ENCODE data around the gene SNX27. TPM values are rescaled to one million over a fixed set of nuclear protein-coding genes. Genes with fewer than 3 reads are reported as not detected.

Gene SNX27
- total and polyA plus RNA-seq, 2 donors (not counting 3 experiments of a cell fraction or from before 2014, with no cell fraction given) = 8.1 to 24.9 TPM

GRCh38 chr1:151606384-151606783, 5.5 kb upstream of the SNX27 start:
- Histone ChIP-seq H3K27ac (ENCODE audit: insufficient read depth, low read depth, low read length) (no peak overlapping the region), H3K4me1 (ENCODE audit: control insufficient read depth, extremely low read depth, insufficient read depth, low read length) (no peaks in the 10 kb centered on the region), H3K27me3 (ENCODE audit: control insufficient read depth in 2 of 2, insufficient read depth in 2 of 2, low read length in 2 of 2) (peaks cover 0 to 2% of the 10 kb centered on the region in 2 experiments), H3K9me3 (replicated peaks; ENCODE audit: control insufficient read depth, insufficient read depth, low read length) (no peaks in the 10 kb centered on the region), H2AFZ (ENCODE audit: low read depth, low read length) (no peak overlapping the region), H3K9me1 (replicated peaks; ENCODE audit: control insufficient read depth, extremely low read depth, insufficient read depth, low read length) (no peaks in the 10 kb centered on the region), H3K4me3 (replicated peaks in 1 of 3; ENCODE audit: insufficient read depth in 1 of 3, low read depth in 1 of 3, low read length in 3 of 3) (no peak overlapping the region), H3K79me2 (ENCODE audit: control insufficient read depth, insufficient read depth, low read length) (no peaks in the 10 kb centered on the region), H4K20me1 (replicated peaks; ENCODE audit: control insufficient read depth, extremely low read depth, insufficient read depth, low read length) (no peaks in the 10 kb centered on the region), H3K9ac (replicated peaks; ENCODE audit: extremely low read depth, insufficient read depth, low read length) (no peak overlapping the region), H3K36me3 (ENCODE audit: control insufficient read depth in 2 of 2, extremely low read depth in 1 of 2, insufficient read depth in 2 of 2, low read length in 2 of 2) (no peaks in the 10 kb centered on the region), H3K4me2 (ENCODE audit: insufficient read depth, low read length) (no peak overlapping the region)
- CTCF ChIA-PET = interaction anchor here (0.6 to 2.6 kb wide), 5 partner anchors 13 to 230 kb away, joined by 3 to 7 read pairs (median 3); no protein-coding TSS in a partner anchor
- POLR2A ChIA-PET = no interaction called here
- FAIRE-seq = no peak
- BruUV-seq (replicated peaks) = no TSS peak
- dilution Hi-C loops (cut with MboI; ENCODE audit: extremely low pct_ligation_motif_present, low sequenced_read_pairs) = no loop called here
- no peak for DNase-seq (ENCODE audit: low read depth, low spot score)
- intact Hi-C loops (cut with micrococcal nuclease) = no loop called here
- TF ChIP-seq, protein P1, sequence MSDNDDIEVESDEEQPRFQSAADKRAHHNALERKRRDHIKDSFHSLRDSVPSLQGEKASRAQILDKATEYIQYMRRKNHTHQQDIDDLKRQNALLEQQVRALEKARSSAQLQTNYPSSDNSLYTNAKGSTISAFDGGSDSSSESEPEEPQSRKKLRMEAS (IDR thresholded peaks at IDR 0.05; ENCODE audit: insufficient read depth, insufficient read length) = no peak
- TF ChIP-seq JUN (IDR thresholded peaks at IDR 0.05; ENCODE audit: borderline replicate concordance, insufficient read depth, insufficient read length, low read depth) (no peak), MYC (IDR thresholded peaks at IDR 0.05; ENCODE audit: low read depth, low read length) (no peak)

DNA sequence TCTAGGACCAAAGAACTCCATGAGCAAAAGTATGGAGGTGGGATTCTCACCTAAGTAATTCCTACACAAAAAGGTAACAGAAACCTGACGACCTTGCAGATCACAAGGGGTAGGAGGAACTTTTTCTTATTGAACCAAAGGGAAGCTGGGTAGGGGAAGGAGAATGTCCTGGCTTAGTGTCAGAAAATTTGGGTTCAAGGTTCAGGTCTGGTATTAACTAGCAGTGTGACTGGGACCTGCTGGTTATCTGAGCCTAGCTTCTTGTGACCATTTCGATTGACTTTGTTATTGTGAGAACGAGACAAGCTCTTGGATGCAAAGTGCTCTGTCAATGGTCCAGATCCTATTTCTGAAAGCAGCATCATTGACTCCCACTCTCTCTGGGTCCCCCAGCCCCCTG, 5.0 kb upstream of the SNX27 start:
- ChIA-PET POLR2A (no interaction called here), CTCF (interaction anchor here (1.0 to 1.7 kb wide), 2 partner anchors 14 to 30 kb away, joined by 3 to 4 read pairs; no protein-coding TSS in a partner anchor)
- no peaks in the 10 kb centered on the region for H3K36me3 ChIP-seq (ENCODE audit: control insufficient read depth in 2 of 2, extremely low read depth in 1 of 2, insufficient read depth in 2 of 2, low read length in 2 of 2)
- peaks cover 0 to 2% of the 10 kb centered on the region in 2 experiments for H3K27me3 ChIP-seq (ENCODE audit: control insufficient read depth in 2 of 2, insufficient read depth in 2 of 2, low read length in 2 of 2)
- H3K4me3 ChIP-seq (replicated peaks in 1 of 3; ENCODE audit: insufficient read depth in 1 of 3, low read depth in 1 of 3, low read length in 3 of 3) = no peak overlapping the region
- dilution Hi-C loops (cut with MboI; ENCODE audit: extremely low pct_ligation_motif_present, low sequenced_read_pairs) = no loop called here
- intact Hi-C loops (cut with micrococcal nuclease) = no loop called here
- H3K79me2 ChIP-seq (ENCODE audit: control insufficient read depth, insufficient read depth, low read length) = no peaks in the 10 kb centered on the region
- no peak overlapping the region for H3K27ac ChIP-seq (ENCODE audit: insufficient read depth, low read depth, low read length)
- H3K9me1 ChIP-seq (replicated peaks; ENCODE audit: control insufficient read depth, extremely low read depth, insufficient read depth, low read length) = no peaks in the 10 kb centered on the region
- DNase-seq (ENCODE audit: low read depth, low spot score) (no peak), FAIRE-seq (no peak)
- TF ChIP-seq EZH2 (IDR thresholded peaks at IDR 0.05; ENCODE audit: borderline replicate concordance, low read depth, low read length, severe bottlenecking) (no peak), GATA2 (IDR thresholded peaks at IDR 0.05; ENCODE audit: insufficient read depth, insufficient read length, low read depth, low read length) (no peak), MYC (IDR thresholded peaks at IDR 0.05; ENCODE audit: low read depth, low read length) (no peak), JUN (IDR thresholded peaks at IDR 0.05; ENCODE audit: borderline replicate concordance, insufficient read depth, insufficient read length, low read depth) (no peak), CTCF (IDR thresholded peaks at IDR 0.05; ENCODE audit: extremely low read depth in 1 of 2, insufficient read depth in 1 of 2, low read depth in 1 of 2, low read length in 2 of 2) (no peak), POLR2AphosphoS5 (IDR thresholded peaks at IDR 0.05; ENCODE audit: insufficient read depth, low read depth, low read length) (no peak), FOS (IDR thresholded peaks at IDR 0.05; ENCODE audit: borderline replicate concordance, insufficient read depth, low read length) (no peak), POLR2A (IDR thresholded peaks at IDR 0.05; ENCODE audit: low read depth, low read length) (no peak)
- TF ChIP-seq, protein P1 (IDR thresholded peaks at IDR 0.05; ENCODE audit: insufficient read depth, insufficient read length) = no peak
- no peak overlapping the region for H2AFZ ChIP-seq (ENCODE audit: low read depth, low read length)
- no peaks in the 10 kb centered on the region for H3K9me3 ChIP-seq (replicated peaks; ENCODE audit: control insufficient read depth, insufficient read depth, low read length)
- no peak overlapping the region for H3K9ac ChIP-seq (replicated peaks; ENCODE audit: extremely low read depth, insufficient read depth, low read length)
- no TSS peak for BruUV-seq (replicated peaks)
- no peaks in the 10 kb centered on the region for H4K20me1 ChIP-seq (replicated peaks; ENCODE audit: control insufficient read depth, extremely low read depth, insufficient read depth, low read length)
- no peaks in the 10 kb centered on the region for H3K4me1 ChIP-seq (ENCODE audit: control insufficient read depth, extremely low read depth, insufficient read depth, low read length)
- no peak overlapping the region for H3K4me2 ChIP-seq (ENCODE audit: insufficient read depth, low read length)

Data from endothelial cell of umbilical vein (primary cell).